Measurements from ENCODE around the gene GFOD1. TPM values are rescaled to one million over a fixed set of nuclear protein-coding genes. Genes with fewer than 3 reads are reported as not detected.

The GFOD1 gene
- total RNA-seq, 1 donor from 2014 or later = 2.0 TPM

- Mint-ChIP-seq H3K9me3 (ENCODE audit: low read depth) (no peaks in the 10 kb centered on the region), H3K27ac (ENCODE audit: unreplicated experiment) (peak overlapping the region; percentile 91), H3K4me3 (ENCODE audit: unreplicated experiment) (peak overlapping the region; percentile 13), H3K27me3 (ENCODE audit: low read depth) (no peaks in the 10 kb centered on the region), H3K4me1 (ENCODE audit: low read depth) (peaks cover 33% of the 10 kb centered on the region), H3K36me3 (ENCODE audit: low read depth) (no peaks in the 10 kb centered on the region)
- no peak for TF ChIP-seq CTCF (IDR thresholded peaks at IDR 0.05)
- DNase-seq (ENCODE audit: low spot score) = no peak
Observed at GRCh38 chr6:13354331-13355042, 132.9 kb downstream of the GFOD1 start.

- no peaks in the 10 kb centered on the region for H3K36me3 Mint-ChIP-seq (ENCODE audit: low read depth)
- H3K27ac Mint-ChIP-seq (ENCODE audit: unreplicated experiment) = no peak overlapping the region
- H3K4me3 Mint-ChIP-seq (ENCODE audit: unreplicated experiment) = no peak overlapping the region
- DNase-seq (ENCODE audit: low spot score) = no peak
- H3K4me1 Mint-ChIP-seq (ENCODE audit: low read depth) = peaks cover 33% of the 10 kb centered on the region
- no peaks in the 10 kb centered on the region for H3K27me3 Mint-ChIP-seq (ENCODE audit: low read depth)
- H3K9me3 Mint-ChIP-seq (ENCODE audit: low read depth) = no peaks in the 10 kb centered on the region
- TF ChIP-seq CTCF (IDR thresholded peaks at IDR 0.05) = no peak
Observed at GRCh38 chr6:13352165-13352564, 135.2 kb downstream of the GFOD1 start.

- no peak for DNase-seq (ENCODE audit: low spot score)
- TF ChIP-seq CTCF (IDR thresholded peaks at IDR 0.05) = no peak
- Mint-ChIP-seq H3K27me3 (ENCODE audit: low read depth) (no peaks in the 10 kb centered on the region), H3K36me3 (ENCODE audit: low read depth) (no peaks in the 10 kb centered on the region), H3K4me1 (ENCODE audit: low read depth) (peaks cover 29% of the 10 kb centered on the region), H3K4me3 (ENCODE audit: unreplicated experiment) (no peak overlapping the region), H3K27ac (ENCODE audit: unreplicated experiment) (no peak overlapping the region), H3K9me3 (ENCODE audit: low read depth) (no peaks in the 10 kb centered on the region)
Observed at GRCh38 chr6:13351271-13351670, 136.1 kb downstream of the GFOD1 start.

- Mint-ChIP-seq H3K4me1 (ENCODE audit: low read depth) (peaks cover 16% of the 10 kb centered on the region), H3K36me3 (ENCODE audit: low read depth) (no peaks in the 10 kb centered on the region), H3K4me3 (ENCODE audit: unreplicated experiment) (no peak overlapping the region), H3K9me3 (ENCODE audit: low read depth) (no peaks in the 10 kb centered on the region), H3K27ac (ENCODE audit: unreplicated experiment) (no peak overlapping the region), H3K27me3 (ENCODE audit: low read depth) (peaks cover 2% of the 10 kb centered on the region)
- DNase-seq (ENCODE audit: low spot score) = no peak
- TF ChIP-seq CTCF (IDR thresholded peaks at IDR 0.05) = no peak
Observed at GRCh38 chr6:13349811-13350506, 137.4 kb downstream of the GFOD1 start.

- TF ChIP-seq CTCF (IDR thresholded peaks at IDR 0.05) = no peak
- no peak overlapping the region for H3K4me3 Mint-ChIP-seq (ENCODE audit: unreplicated experiment)
- H3K36me3 Mint-ChIP-seq (ENCODE audit: low read depth) = no peaks in the 10 kb centered on the region
- no peak for DNase-seq (ENCODE audit: low spot score)
- H3K9me3 Mint-ChIP-seq (ENCODE audit: low read depth) = no peaks in the 10 kb centered on the region
- H3K27me3 Mint-ChIP-seq (ENCODE audit: low read depth) = peaks cover 2% of the 10 kb centered on the region
- H3K27ac Mint-ChIP-seq (ENCODE audit: unreplicated experiment) = no peak overlapping the region
- peaks cover 2% of the 10 kb centered on the region for H3K4me1 Mint-ChIP-seq (ENCODE audit: low read depth)
Observed at GRCh38 chr6:13348334-13349113, 138.9 kb downstream of the GFOD1 start.

Measured in chondrocyte (in vitro differentiated cells).